H1 (cell line): ENCODE results near the gene CENATAC. TPM values are rescaled to one million over a fixed set of nuclear protein-coding genes. Genes with fewer than 3 reads are reported as not detected.
A peak's percentile ranks its signal among the peaks of the same experiment; 100 is the strongest.

ENCODE experiments used
- BACH1 ChIP-seq: IDR thresholded peaks from 2 replicates; pipeline ENCODE4 v1.6.1; 2012; ENCODE audit warnings: low read length, improper control_type of control experiment
- BRCA1 ChIP-seq: IDR thresholded peaks from 2 replicates; pipeline ENCODE4 v1.6.1; 2012; ENCODE audit warnings: low read depth, low read length, improper control_type of control experiment
- CEBPB ChIP-seq: IDR thresholded peaks from 2 replicates; pipeline ENCODE4 v1.6.1; 2012; ENCODE audit warnings: low read depth, low read length
- CHD1 ChIP-seq: IDR thresholded peaks from 2 replicates; pipeline ENCODE4 v1.6.1; 2012; ENCODE audit warnings: low read depth, low read length, improper control_type of control experiment
- CREB1 ChIP-seq: IDR thresholded peaks from 2 replicates; pipeline ENCODE4 v1.6.1; 2012; ENCODE audit warnings: inconsistent platforms
- EGR1 ChIP-seq: IDR thresholded peaks from 2 replicates; pipeline ENCODE4 v1.6.1; 2011; ENCODE audit warnings: low read depth, low read length, borderline replicate concordance
- EP300 ChIP-seq, 2 experiments: IDR thresholded peaks; 1 replicate in 1 of 2; 2 replicates in 1 of 2; pipeline ENCODE4 v1.6.1; 2011 to 2012; ENCODE audit warnings: low read depth in 2 of 2, low read length in 2 of 2, mild to moderate bottlenecking in 2 of 2, borderline replicate concordance in 1 of 2, inconsistent platforms in 1 of 2, moderate library complexity in 1 of 2
- HDAC2 ChIP-seq, 2 experiments: fragments of 300-600 bp in 1 of 2; sonication (generic) in 1 of 2; IDR thresholded peaks; 2 replicates each; pipeline ENCODE4 v1.6.1; 2011 to 2012; ENCODE audit warnings: low read depth in 2 of 2, low read length in 2 of 2, mild to moderate bottlenecking in 2 of 2, moderate library complexity in 2 of 2, borderline replicate concordance in 1 of 2, inconsistent platforms in 1 of 2
- HDAC6 ChIP-seq: IDR thresholded peaks from one replicate; pipeline ENCODE4 v1.7.1; 2012; ENCODE audit warnings: low read depth, mild to moderate bottlenecking, inconsistent platforms, low read length, moderate library complexity
- KDM4A ChIP-seq: IDR thresholded peaks from one replicate; pipeline ENCODE4 v1.7.1; 2012; ENCODE audit warnings: low read depth, mild to moderate bottlenecking, moderate library complexity, low read length, inconsistent platforms; ENCODE audit not compliant: severe bottlenecking
- MAFK ChIP-seq: IDR thresholded peaks from 2 replicates; pipeline ENCODE4 v1.6.1; 2012; ENCODE audit warnings: low read depth, mild to moderate bottlenecking, improper control_type of control experiment, low read length
- MAX ChIP-seq: IDR thresholded peaks from 2 replicates; pipeline ENCODE4 v1.6.1; 2012; ENCODE audit warnings: inconsistent platforms
- PHF8 ChIP-seq: fragments of 200-600 bp; sonication (generic); conservative IDR thresholded peaks from 2 replicates; pipeline ENCODE4 v1.7.1; 2012; ENCODE audit warnings: low read depth, mild to moderate bottlenecking, inconsistent platforms, low read length, moderate library complexity
- POLR2A ChIP-seq, 2 experiments: IDR thresholded peaks; 1 replicate in 1 of 2; 2 replicates in 1 of 2; pipeline ENCODE4 v1.6.1; 2011; ENCODE audit warnings: low read depth in 2 of 2, low read length in 2 of 2, mild to moderate bottlenecking in 2 of 2; ENCODE audit errors: control extremely low read depth in 1 of 2
- POLR2AphosphoS5 ChIP-seq: IDR thresholded peaks from 2 replicates; pipeline ENCODE4 v1.6.1; 2011; ENCODE audit warnings: low read depth, low read length
- RBBP5 ChIP-seq: IDR thresholded peaks from 2 replicates; pipeline ENCODE4 v1.7.1; 2012; ENCODE audit warnings: low read depth, mild to moderate bottlenecking, inconsistent platforms, low read length, moderate library complexity, borderline replicate concordance
- SIN3A ChIP-seq, 2 experiments: IDR thresholded peaks in 1 of 2; conservative IDR thresholded peaks in 1 of 2; 2 replicates each; pipeline ENCODE4 v1.6.1; 2011 to 2012; ENCODE audit warnings: low read length in 2 of 2, improper control_type of control experiment in 1 of 2, low read depth in 1 of 2, mild to moderate bottlenecking in 1 of 2
- SIX5 ChIP-seq: IDR thresholded peaks from 2 replicates; pipeline ENCODE4 v1.6.1; 2011; ENCODE audit warnings: mild to moderate bottlenecking, low read depth, low read length
- SP1 ChIP-seq: IDR thresholded peaks from 2 replicates; pipeline ENCODE4 v1.6.1; 2011; ENCODE audit warnings: low read depth, low read length
- SRF ChIP-seq: IDR thresholded peaks from 2 replicates; pipeline ENCODE4 v1.6.1; 2011; ENCODE audit warnings: mild to moderate bottlenecking, low read depth, low read length, moderate library complexity
- SUZ12 ChIP-seq: fragments of 200-600 bp; sonication (generic); IDR thresholded peaks from 2 replicates; pipeline ENCODE4 v1.6.1; 2012; ENCODE audit warnings: mild to moderate bottlenecking, inconsistent platforms, low read length, moderate library complexity, mixed read lengths
- TAF7 ChIP-seq: optimal IDR thresholded peaks from 2 replicates; pipeline ENCODE3; 2011; ENCODE audit warnings: low read depth, mild to moderate bottlenecking, inconsistent platforms, low read length, moderate library complexity, borderline replicate concordance
- TBP ChIP-seq: IDR thresholded peaks from 2 replicates; pipeline ENCODE4 v1.6.1; 2011; ENCODE audit warnings: low read depth, low read length, improper control_type of control experiment
- TCF12 ChIP-seq: IDR thresholded peaks from 2 replicates; pipeline ENCODE4 v1.6.1; 2011; ENCODE audit warnings: low read depth, mild to moderate bottlenecking, low read length
- YY1 ChIP-seq: IDR thresholded peaks from 2 replicates; pipeline ENCODE4 v1.6.1; 2011; ENCODE audit warnings: low read depth, mild to moderate bottlenecking, low read length
- ZNF274 ChIP-seq: IDR thresholded peaks from 2 replicates; pipeline ENCODE4 v1.7.0; 2012; ENCODE audit warnings: low read length, borderline replicate concordance; ENCODE audit errors: extremely low read depth
- polyA plus RNA-seq, 7 experiments: library from polyadenylated mRNA; depleted of rRNA in 3 of 7; stranded (reverse) in 5 of 7; unstranded in 2 of 7; fragments of >200 nt in 5 of 7; fragments of 200-250 nt in 2 of 7; gene quantifications; 1 replicate in 5 of 7; 2 replicates in 1 of 7; 4 replicates in 1 of 7; pipeline versions ENCODE4 v1.2.1 to v1.2.3, GENCODE V29; 2011 to 2013; ENCODE audit warnings: missing spikeins in 2 of 7, mixed read lengths in 2 of 7
- total RNA-seq: library from RNA; stranded (reverse); fragmentation: NEBNext Ultra II Directional; extraction: Animal tissue kit (Norgen Biotek cat#: 25700); gene quantifications from 2 replicates; pipeline ENCODE4 v1.2.1, GENCODE V29; 2021

The CENATAC gene
- total and polyA plus RNA-seq, 2 of the 8 experiments (the other 6 are each of a cell fraction or from before 2014, with no cell fraction given), result 22.7 to 36.4 TPM

DNA sequence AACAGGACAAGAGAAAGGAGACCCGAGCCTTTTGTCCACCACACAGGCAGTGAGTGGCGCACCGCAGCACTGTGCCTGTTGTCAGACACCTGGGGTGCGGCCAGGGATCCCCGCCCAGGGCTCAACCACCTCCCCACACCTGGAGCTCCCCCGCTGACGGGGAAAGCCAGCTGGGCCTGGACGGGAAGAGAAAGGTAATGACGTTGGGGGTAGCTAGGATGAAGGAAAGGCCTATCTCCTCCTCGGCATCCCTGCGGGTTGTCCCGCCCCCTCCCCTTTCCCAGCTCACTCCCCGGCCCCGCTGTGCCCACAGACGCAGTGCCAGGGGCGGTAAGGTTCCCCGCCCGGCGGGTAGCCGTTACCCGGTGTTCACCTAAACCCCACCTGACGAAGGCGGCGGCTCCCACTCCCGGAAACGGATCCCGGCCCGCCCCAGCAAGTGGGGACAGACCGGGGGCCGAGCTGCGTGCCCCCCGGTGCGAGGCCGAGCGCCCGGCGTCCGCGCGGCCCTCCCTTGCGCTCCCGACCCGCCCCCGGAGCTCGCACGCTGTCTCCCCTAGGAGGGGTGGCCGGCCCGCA lies 58.6 kb downstream of the CENATAC start (continued):
- peak; percentile 85; the same call in 1 of the 2 replicates for TF ChIP-seq RBBP5
- TF ChIP-seq CHD1, result no peak
- no peak for TF ChIP-seq SP1
- TF ChIP-seq PHF8, result no peak; the same call in 1 of the 2 replicates
- TF ChIP-seq BRCA1, result no peak
- no peak for TF ChIP-seq MAFK
- TF ChIP-seq CREB1, result 0 out of 2 replicates have a peak, but pooled peaks have one; percentile 19
- no peak for TF ChIP-seq ZNF274
- no peak; the same call in 1 of the 2 replicates for TF ChIP-seq EGR1
- no peak for TF ChIP-seq TAF7
- TF ChIP-seq EP300 (IDR thresholded peaks at IDR 0.05; ENCODE audit: borderline replicate concordance in 1 of 2, low read depth in 2 of 2, low read length in 2 of 2), result no peak
- TF ChIP-seq SRF, result no peak
- TF ChIP-seq HDAC2 (IDR thresholded peaks at IDR 0.05; ENCODE audit: borderline replicate concordance in 1 of 2, low read depth in 2 of 2, low read length in 2 of 2), result peak in 1 of 2 experiments; percentile 61; a peak in 2 of 4 replicates
- 0 out of 2 replicates have a peak, but pooled peaks have one; percentile 52 for TF ChIP-seq YY1
- TF ChIP-seq HDAC6, result no peak
- no peak for TF ChIP-seq TCF12
- TF ChIP-seq BACH1, result no peak
- peak; percentile 33; the same call in 1 of the 2 replicates for TF ChIP-seq POLR2AphosphoS5
- TF ChIP-seq SUZ12, result no peak
- TF ChIP-seq SIX5, result no peak
- no peak for TF ChIP-seq TBP
- TF ChIP-seq SIN3A (conservative IDR thresholded peaks at IDR 0.05 in 1 of 2, IDR thresholded peaks at IDR 0.05 in 1 of 2; ENCODE audit: low read depth in 1 of 2, low read length in 2 of 2), result peak; percentile 69 to 81; a peak in 3 of 4 replicates
- TF ChIP-seq KDM4A, result peak; percentile 91
- TF ChIP-seq CEBPB, result no peak
- TF ChIP-seq POLR2A (IDR thresholded peaks at IDR 0.05; ENCODE audit: control extremely low read depth in 1 of 2, low read depth in 2 of 2, low read length in 2 of 2), result no peak
- TF ChIP-seq MAX, result 0 out of 2 replicates have a peak, but pooled peaks have one; percentile 65
